ENCODE data around the gene RAPGEF4.

GRCh38 chr2:173062801-173063200 lies 327.2 kb downstream of the RAPGEF4 start:
- no peak for TF ChIP-seq POLR2A (IDR thresholded peaks at IDR 0.05; ENCODE audit: low read depth, low read length)
- no peak for TF ChIP-seq POLR2AphosphoS5 (IDR thresholded peaks at IDR 0.05; ENCODE audit: low read depth, low read length)
